ENCODE measurements around the gene NEDD9.

Gene NEDD9

DNA sequence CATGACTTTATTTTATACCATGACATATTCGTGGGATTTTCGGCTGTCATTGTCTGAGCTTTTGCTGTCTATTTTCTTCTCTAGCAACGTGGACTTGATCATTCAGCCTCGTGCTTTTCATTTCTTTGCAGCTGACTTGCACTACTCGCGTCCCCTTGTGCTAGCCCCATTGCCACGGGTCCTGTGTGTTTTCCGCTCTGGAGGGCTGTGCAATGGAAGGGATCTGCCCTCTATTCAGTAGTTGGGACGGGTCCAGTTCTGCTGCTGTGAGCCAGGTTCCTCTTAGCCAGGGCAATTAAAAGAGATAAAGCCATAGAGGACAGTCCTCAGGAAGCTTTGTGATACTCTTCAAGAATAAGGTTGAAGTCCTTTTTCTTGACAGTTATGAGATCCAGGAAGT is 17.6 kb downstream of the NEDD9 start:
- no peak for DNase-seq

DNA sequence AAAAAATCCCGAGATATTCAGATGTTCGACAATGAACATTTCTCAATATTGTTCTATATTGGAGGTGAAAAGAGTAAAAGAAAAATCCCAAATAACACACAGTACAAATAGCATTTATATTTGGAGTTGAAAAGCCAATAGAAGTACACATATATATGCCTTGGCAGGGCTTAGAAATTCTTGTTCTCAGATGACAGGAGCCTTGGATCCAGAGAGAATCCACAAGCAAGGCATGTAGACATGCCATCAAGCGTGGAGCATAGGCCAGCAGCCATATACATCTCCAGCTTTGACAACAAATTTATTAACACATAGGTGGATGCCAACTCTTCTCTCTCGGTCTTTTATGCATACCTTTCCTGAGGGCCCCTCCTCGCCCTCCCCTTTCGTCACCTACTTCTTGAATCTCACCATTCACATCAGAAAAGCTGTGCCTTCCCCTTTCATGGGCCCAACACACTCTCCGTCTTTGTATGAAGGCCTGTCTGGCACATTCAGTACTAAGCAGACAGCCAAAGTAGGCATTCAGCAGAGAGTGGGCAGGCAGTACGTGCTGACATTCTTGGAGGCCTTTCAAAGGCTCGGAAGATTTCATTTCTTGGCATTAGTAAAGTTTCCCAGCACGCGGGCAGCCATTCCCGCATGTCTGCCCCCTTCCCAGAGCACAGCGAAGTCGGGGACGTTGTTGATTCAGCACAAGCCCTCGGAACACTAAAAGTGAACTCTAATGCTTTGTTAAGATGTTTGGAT is 18.2 kb downstream of the NEDD9 start:
- DNase-seq, result no peak

- DNase-seq, result no peak
Observed at GRCh38 chr6:11213422-11214021, 18.9 kb downstream of the NEDD9 start.

- no peak for DNase-seq
Observed at GRCh38 chr6:11212664-11213063, 19.8 kb downstream of the NEDD9 start.

DNA sequence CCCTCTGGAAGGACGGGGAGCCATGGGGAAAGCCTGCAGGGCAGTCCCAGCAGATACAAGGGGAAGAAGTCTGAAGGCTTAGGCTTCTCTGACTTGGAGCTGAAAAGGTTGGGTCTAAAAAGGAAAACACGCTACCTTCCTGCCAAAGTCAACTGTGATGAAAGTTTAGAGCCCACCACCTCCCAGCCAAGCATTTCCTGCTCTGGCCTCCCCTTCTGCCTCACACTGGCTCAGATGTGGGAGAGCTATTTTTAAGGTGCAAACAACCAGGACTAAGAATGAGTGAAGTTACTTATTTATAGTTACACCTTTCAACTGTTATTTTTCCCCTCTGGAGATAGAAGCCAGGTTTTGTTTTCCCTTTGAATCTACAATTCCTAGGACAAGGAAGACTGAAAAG is 21.2 kb downstream of the NEDD9 start:
- DNase-seq, result no peak

DNA sequence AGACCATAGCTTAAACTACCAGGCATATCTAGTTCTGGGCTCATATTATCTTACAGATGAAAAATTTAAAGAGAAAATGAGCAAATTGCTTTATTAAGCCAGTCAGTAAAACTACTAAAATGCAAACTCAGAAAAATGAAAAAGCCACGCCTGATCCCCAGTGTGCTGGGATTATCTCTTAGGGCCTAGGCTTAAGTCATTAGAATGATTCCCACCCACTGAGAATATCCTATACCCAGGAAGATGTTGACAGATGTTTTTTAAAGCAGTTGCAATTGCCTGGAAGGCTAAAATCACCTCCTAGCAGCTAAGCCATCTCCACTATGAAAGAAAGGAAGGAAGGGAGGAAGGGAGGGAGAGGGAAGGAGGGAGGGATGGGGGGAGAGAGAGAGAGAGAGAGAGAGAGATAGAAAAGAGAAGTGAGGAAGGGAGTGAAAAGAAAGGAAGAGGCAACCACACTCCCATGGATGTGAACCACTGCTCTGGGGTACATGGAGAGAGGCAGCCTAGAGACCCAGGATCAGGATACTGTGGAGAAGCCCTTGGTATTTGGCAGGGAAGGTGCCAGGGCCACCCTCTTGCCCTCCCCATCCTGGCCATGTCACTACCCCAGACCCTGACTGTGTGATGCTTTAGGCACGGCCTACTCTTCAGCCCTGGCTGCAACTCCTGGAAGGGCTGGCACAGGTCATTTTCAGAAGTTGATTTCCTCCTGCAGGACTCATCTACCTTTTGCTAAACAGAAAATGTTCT is 21.9 kb downstream of the NEDD9 start:
- no peak for DNase-seq

GRCh38 chr6:11209906-11210305 is 22.6 kb downstream of the NEDD9 start:
- DNase-seq, result no peak

DNA sequence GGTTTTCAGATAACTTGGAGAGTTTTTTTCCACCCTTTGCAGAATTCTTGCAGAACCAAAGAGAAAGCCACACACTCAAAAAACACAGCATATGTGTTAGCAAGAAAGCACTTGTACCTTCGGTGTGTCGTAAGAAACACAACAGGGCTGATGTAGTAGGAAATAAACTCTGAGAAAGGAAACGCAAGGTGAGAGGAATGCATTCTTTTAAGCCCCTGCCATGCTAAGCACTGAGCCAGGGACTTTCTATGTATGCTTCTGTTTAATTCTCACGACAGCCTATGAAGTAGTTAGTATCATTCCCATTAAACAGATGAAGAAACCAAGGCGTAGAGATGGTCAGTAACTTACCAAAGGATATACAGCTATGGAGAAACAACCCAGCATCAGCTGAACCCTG is 23.1 kb downstream of the NEDD9 start:
- DNase-seq, result no peak

DNA sequence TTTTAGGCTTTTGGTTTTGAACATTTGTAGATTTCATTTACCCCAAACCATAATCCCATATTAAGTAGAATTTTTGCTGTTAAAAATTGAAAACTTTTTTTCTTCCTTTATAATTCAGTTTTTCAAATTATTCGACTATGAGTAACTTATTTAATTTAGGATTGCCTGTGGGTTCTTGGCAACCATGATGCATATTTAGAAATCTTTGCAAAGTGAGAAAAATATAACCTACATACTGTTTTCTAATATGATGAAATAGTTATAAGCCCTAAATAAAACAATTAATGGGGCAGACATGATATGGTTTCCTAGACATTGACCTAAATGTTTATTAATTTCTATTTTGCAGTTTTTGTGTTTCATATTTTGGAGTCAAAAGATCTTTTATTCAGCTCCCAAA is 23.6 kb downstream of the NEDD9 start:
- no peak for DNase-seq

DNA sequence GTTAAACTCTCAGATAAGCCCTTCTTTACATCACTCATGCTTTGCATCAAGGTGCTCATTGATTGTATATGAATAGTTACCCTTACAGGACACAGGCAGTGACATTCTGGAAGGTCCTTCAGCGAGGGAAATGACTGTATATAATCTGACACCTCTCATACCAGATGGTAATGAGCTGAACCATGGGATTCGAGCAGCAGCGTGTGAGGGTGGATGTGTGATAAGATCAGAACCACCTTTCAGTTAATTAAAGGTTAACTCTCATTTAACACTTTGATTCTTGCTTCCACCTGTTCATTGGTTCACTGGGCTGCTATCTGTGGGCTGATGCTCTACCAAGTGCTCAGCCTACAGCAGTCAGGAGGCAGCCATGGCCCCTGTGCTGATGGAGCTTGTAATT is 24.2 kb downstream of the NEDD9 start:
- no peak for DNase-seq

DNA sequence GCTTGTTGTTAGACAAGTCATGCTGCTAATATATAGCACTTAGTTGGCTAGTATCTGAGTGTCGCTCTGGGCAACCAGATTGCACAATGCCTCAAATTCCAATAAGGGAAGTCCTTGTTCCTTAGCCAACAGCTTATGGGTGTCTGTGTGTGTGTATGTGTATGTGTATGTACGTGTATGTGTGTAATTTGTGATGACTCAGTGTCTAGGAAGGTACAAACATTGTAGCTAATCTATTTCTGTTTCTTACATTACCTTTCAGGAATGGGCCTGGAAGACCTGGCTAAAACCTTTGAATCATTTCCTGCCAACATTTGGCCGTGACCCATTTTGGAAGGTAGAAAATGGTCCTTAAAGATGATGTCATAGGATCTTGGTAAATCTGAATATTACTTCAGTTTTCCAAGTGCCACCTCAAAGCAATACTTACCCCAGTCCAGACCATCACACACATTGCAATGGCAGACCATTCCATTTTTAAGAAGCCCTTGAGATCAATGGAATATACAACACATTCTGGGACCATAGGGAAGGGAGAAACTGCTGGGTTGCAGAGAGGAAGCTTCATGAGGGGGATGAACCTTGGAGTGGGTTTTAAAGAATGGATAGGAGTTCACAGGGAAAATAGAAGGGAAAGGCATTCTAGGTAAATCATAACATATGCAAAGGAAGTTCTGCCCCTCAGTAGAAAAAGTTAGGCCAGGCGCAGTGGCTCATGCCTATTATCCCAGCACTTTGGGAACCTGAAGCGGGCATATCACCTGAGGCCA is 25.1 kb downstream of the NEDD9 start:
- no peak for DNase-seq

GRCh38 chr6:11206576-11206975 is 25.9 kb downstream of the NEDD9 start:
- DNase-seq, result no peak

GRCh38 chr6:11204794-11205366 is 27.6 kb downstream of the NEDD9 start:
- DNase-seq, result no peak

DNA sequence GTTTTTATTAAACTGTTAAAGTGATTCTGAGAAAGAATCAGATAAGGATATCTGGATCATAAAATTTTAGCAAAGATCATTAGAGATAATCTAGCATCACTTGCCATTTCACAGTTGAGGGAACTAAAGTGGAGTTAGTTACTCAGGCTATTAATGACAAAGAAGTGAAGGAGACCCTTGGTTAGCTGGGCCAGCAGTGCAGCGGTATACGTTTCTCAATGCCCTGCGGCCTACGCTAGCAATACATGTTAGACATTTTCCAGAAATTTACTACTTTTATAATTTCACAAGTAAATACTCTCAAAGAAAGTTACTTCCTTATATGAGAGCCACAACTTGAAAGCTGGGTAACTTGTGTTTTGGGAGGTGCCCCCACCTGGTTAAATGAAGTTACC is 28.5 kb downstream of the NEDD9 start:
- DNase-seq, result no peak

GRCh38 chr6:11203306-11204004 is 29.0 kb downstream of the NEDD9 start:
- no peak for DNase-seq

GRCh38 chr6:11202513-11203305 is 29.8 kb downstream of the NEDD9 start:
- DNase-seq, result no peak

GRCh38 chr6:11201772-11202512 is 30.5 kb downstream of the NEDD9 start:
- no peak for DNase-seq

DNA sequence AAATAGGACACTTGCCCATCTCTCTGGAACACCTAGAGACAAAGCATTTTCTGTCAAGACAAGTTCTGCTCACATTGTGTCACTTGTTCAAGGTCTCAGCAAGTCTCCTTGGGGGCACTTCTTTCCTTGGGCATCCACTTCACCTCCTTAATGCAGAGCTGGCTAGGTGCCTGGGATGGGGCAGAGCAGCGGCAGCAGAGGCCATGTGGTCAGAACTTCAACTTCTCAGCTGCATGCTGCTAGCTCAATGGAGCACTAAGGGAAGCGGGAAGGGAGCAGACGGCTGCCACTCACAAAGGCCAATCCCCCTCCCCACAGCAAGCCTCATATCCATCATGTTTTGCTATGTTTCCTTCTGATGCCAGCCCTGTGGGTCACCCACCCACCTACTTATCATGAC is 31.5 kb downstream of the NEDD9 start:
- DNase-seq, result no peak

- DNase-seq, result no peak
Observed at GRCh38 chr6:11200356-11200755, 32.1 kb downstream of the NEDD9 start.

DNA sequence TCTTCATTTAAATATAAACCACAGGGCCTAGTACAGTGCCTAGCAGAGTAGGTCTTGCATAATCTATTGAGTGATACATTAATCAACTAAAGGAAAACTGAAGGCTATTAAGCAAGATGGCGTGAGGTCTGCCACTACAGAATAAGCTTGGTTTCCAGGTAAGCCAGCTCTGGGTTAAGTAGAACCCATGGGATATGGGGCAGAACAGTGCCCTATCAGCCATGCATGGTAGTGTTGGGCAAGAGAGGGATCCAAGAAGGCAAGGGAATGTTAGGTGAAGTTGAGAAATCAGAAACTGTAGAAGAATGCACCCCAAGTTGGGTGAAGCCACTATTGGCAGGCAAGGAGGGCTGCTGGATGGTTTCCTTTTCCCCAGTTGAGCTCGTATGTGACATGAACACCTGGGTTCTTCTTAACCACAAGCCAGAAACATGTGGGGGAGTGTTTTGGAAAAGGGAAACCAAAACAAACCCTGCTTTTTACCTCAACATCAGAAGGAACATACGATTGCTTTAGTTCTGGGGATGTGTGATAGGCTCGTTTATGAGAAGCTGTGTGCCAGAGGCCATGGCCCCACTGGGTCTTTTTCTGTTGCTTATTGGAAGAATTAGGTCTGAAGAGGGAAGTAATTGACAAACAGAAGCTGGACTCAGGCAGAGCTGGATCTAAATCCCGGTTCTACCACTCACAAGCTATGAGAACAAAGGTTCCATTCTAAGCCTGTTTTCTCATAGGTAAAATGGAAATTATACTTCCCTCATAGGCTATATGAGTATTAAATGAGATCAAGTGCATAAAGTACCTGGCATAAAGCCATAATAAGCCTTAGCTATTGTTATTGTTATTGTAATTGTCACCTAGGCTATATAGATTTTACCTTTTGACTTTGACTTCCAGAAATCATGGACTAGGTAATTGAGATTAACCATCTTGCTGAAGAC is 33.5 kb downstream of the NEDD9 start:
- no peak for DNase-seq
